A549 (cell line): ENCODE data around the gene ATP1B1.

Source experiments
- CHD2 ChIP-seq: fragments of 150-350 bp; IDR thresholded peaks from 2 replicates; pipeline ENCODE4 v1.6.1; 2014; ENCODE audit warnings: low read length; ENCODE audit not compliant: partially characterized antibody
- CTCF ChIP-seq: fragments of >200 bp; sonication (Bioruptor Twin); formaldehyde crosslinking; IDR thresholded peaks from 3 replicates; pipeline ENCODE4 v1.5.1; 2016
- HMGXB4 ChIP-seq: fragments of 250-450 bp; sonication (Bioruptor Pico); IDR thresholded peaks from 2 replicates; pipeline ENCODE4 v1.5.0; 2021; ENCODE audit warnings: mild to moderate bottlenecking, moderate library complexity, borderline replicate concordance
- JUN ChIP-seq, 2 experiments: fragments of >200 bp; sonication (Bioruptor Twin); formaldehyde crosslinking; IDR thresholded peaks; 2 replicates in 1 of 2; 3 replicates in 1 of 2; pipeline ENCODE4 v1.6.1; 2016 to 2017
- POLR2A ChIP-seq: IDR thresholded peaks from 2 replicates; pipeline ENCODE4 v1.6.1; 2012; ENCODE audit warnings: mild to moderate bottlenecking, low read length
- ZFP36 ChIP-seq: fragments of 450-650 bp; IDR thresholded peaks from 2 replicates; pipeline ENCODE4 v1.6.1; 2014; ENCODE audit warnings: borderline replicate concordance; ENCODE audit not compliant: partially characterized antibody

GRCh38 chr1:169113613-169114119 lies 7.2 kb downstream of the ATP1B1 start:
- no peak for TF ChIP-seq CHD2
- no peak for TF ChIP-seq HMGXB4 (CRISPR knock-in tag)
- TF ChIP-seq JUN (IDR thresholded peaks at IDR 0.05), result peak; percentile 75 to 76; a peak in 3 of 5 replicates
- TF ChIP-seq CTCF, result no peak
- TF ChIP-seq ZFP36, result no peak
- no peak for TF ChIP-seq POLR2A
